Measurements from ENCODE around the gene ZBTB20. TPM values are rescaled to one million over a fixed set of nuclear protein-coding genes. Genes with fewer than 3 reads are reported as not detected.

The ZBTB20 gene
- total RNA-seq, 3 donors from 2014 or later, result 62.9 to 150 (median 109) TPM

DNA sequence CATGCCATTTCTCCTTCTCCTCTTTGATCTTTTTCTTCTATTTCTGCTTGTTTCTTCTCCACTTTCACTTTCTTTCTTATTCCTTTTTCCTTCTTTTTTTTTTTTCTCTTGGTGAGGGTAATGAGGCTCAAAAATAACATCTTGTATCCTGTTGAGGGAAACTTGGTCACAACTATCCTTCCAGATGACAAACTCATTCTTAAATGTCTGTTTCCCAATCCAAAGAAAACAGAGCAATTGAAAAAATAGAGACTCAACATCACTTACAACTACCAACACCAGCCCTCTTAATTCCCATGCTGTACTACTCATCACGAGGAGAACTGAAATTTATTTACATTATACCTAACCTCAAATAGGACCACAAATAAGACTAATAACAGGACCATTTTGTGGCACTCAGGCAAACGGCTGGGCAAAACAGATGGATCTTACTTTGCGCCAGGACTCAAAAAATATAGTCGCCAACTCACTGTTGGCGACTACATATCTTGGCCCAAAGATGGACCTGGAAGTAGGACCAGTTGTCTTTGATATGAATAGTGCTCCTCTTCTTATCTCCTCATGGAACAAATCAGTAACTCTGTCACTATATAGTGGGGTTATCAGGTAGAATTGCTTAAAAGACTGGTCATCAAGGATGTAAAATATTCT is 343.9 kb downstream of the ZBTB20 start:
- no peak overlapping the region for H3K27ac ChIP-seq
- no peaks in the 10 kb centered on the region for H3K4me1 ChIP-seq
- no peaks in the 10 kb centered on the region for H3K36me3 ChIP-seq
- DNase-seq (ENCODE audit: low spot score in 2 of 2), result no peak
- TF ChIP-seq POLR2A (IDR thresholded peaks at IDR 0.05) (no peak), POLR2AphosphoS5 (IDR thresholded peaks at IDR 0.05) (no peak)
- TF ChIP-seq, protein P1, sequence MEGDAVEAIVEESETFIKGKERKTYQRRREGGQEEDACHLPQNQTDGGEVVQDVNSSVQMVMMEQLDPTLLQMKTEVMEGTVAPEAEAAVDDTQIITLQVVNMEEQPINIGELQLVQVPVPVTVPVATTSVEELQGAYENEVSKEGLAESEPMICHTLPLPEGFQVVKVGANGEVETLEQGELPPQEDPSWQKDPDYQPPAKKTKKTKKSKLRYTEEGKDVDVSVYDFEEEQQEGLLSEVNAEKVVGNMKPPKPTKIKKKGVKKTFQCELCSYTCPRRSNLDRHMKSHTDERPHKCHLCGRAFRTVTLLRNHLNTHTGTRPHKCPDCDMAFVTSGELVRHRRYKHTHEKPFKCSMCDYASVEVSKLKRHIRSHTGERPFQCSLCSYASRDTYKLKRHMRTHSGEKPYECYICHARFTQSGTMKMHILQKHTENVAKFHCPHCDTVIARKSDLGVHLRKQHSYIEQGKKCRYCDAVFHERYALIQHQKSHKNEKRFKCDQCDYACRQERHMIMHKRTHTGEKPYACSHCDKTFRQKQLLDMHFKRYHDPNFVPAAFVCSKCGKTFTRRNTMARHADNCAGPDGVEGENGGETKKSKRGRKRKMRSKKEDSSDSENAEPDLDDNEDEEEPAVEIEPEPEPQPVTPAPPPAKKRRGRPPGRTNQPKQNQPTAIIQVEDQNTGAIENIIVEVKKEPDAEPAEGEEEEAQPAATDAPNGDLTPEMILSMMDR (IDR thresholded peaks at IDR 0.05), result no peak
- no peak overlapping the region for H3K4me3 ChIP-seq
- no peaks in the 10 kb centered on the region for H3K9me3 ChIP-seq
- no peaks in the 10 kb centered on the region for H3K27me3 ChIP-seq
- intact Hi-C loops (cut with DNase I; ENCODE audit: low total_unique reads), result no loop called here

DNA sequence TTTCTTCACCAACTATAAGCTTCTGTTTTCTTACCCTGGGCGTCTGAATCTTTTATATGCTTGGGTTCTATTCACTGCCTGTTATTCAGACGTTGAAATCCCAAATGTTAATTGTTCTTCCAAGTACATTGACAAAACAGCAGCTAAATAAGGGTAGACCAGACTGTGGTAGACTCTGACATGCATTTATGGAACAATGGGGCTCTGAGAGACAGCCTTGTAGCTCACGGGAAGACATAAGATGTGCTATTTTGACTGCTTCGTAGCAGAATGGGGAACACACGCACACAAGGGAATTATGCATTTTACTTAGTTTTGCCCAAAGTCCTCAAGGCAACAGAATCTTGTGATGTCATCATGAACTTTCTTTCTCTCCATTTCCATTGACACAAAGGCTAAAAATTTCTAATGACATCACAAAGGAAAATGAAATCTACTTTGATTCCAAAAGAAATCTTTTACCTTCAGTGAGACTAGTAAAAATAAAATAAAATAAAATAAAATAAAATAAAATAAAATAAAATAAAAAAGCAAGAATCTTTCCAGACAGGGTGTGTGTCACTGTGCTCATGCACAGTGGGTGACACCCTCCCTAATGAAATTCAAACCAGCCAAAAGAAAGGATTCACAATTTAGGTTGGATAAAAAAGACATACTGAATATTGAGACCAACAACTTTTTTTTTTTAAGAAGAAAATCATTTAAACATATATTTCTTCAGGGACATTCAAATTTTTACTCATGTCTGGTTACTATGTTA is 346.6 kb downstream of the ZBTB20 start:
- intact Hi-C loops (cut with DNase I; ENCODE audit: low total_unique reads), result no loop called here
- no peak overlapping the region for H3K4me3 ChIP-seq
- no peaks in the 10 kb centered on the region for H3K9me3 ChIP-seq
- H3K36me3 ChIP-seq, result no peaks in the 10 kb centered on the region
- no peak overlapping the region for H3K27ac ChIP-seq
- DNase-seq (ENCODE audit: low spot score in 2 of 2), result no peak
- TF ChIP-seq POLR2A (IDR thresholded peaks at IDR 0.05), result no peak
- TF ChIP-seq POLR2AphosphoS5 (IDR thresholded peaks at IDR 0.05), result no peak
- TF ChIP-seq, protein P1 (IDR thresholded peaks at IDR 0.05), result no peak
- H3K4me1 ChIP-seq, result no peaks in the 10 kb centered on the region
- no peaks in the 10 kb centered on the region for H3K27me3 ChIP-seq

DNA sequence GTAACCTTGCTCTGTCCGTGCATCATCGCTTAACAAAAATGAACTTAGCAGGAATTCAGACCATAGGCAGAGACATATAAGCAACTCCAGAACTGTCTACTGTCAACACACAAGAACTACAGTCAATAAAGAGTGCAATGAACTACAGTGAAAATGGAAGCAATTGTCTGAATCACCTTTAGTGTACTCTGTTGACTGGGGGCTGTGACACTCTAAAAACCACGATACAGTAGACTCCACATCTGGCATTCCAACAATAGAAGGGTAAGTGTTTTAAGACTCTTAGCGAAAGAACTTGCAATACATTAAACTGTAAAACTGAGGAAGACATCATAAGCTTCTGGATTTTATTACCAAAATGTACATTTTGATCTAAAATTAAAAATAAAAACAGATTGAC is 347.3 kb downstream of the ZBTB20 start:
- TF ChIP-seq, protein P1 (IDR thresholded peaks at IDR 0.05), result no peak
- no peak for TF ChIP-seq POLR2A (IDR thresholded peaks at IDR 0.05)
- TF ChIP-seq POLR2AphosphoS5 (IDR thresholded peaks at IDR 0.05), result no peak
- no peaks in the 10 kb centered on the region for H3K9me3 ChIP-seq
- H3K27ac ChIP-seq, result no peak overlapping the region
- H3K27me3 ChIP-seq, result no peaks in the 10 kb centered on the region
- H3K4me3 ChIP-seq, result no peak overlapping the region
- H3K36me3 ChIP-seq, result no peaks in the 10 kb centered on the region
- intact Hi-C loops (cut with DNase I; ENCODE audit: low total_unique reads), result no loop called here
- DNase-seq (ENCODE audit: low spot score in 2 of 2), result no peak
- no peaks in the 10 kb centered on the region for H3K4me1 ChIP-seq

DNA sequence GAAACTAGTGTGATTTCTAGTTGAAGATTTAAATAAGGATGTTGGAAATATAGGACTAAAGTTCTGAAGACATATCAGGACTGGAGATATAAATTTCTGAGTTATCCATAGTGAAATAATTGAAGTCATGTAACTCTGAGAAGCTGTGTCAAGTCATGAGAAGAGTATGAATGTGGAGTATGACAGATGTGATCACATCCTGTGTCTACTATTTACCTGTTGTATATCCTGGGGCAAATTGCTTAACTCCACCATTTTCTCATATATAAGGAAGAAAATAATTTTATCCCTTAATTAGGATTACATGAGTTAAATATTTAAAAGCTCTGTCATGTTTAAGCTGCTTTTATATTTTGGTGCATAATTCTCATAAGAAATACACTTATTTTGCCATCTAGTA is 350.3 kb downstream of the ZBTB20 start:
- Histone ChIP-seq H3K27ac (no peak overlapping the region), H3K27me3 (no peaks in the 10 kb centered on the region), H3K4me1 (no peaks in the 10 kb centered on the region), H3K36me3 (no peaks in the 10 kb centered on the region), H3K9me3 (no peaks in the 10 kb centered on the region), H3K4me3 (no peak overlapping the region)
- DNase-seq (ENCODE audit: low spot score in 2 of 2), result no peak
- TF ChIP-seq, protein P1 (IDR thresholded peaks at IDR 0.05), result no peak
- TF ChIP-seq POLR2A (IDR thresholded peaks at IDR 0.05), result no peak
- TF ChIP-seq POLR2AphosphoS5 (IDR thresholded peaks at IDR 0.05), result no peak
- intact Hi-C loops (cut with DNase I; ENCODE audit: low total_unique reads), result no loop called here

DNA sequence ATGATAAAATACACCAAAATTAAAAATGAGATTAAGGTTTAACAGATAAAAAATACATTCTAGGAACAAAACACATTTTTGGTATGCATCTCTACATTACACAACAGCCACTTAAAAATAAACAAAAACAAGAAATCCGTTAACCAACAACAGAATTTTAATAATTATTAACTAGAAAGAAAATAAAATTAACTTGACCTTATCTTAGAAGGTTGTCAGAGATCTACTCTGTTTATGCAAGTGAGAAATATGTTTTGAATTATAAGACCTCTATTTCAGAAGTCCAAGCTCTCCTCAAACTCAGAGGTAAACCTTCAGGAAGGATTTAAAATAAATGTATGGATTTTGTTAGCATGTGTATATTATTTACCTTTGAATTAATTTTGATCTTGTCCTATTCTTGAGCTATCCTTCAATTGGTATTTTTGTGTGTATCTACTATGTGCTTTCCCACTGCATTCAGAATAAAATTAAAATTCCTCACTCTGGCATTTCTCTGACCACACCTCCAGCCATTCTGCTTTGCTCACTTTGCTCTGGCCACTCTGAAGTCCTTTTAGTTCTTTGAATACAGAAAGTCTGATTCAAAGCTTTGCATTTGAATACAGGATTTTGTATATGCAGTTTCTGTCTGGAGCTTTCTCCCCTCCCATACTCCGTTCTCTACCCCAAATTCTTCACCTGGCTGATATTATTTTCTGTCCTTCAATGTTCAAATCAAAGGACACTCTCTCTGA is 352.0 kb downstream of the ZBTB20 start:
- no peak for TF ChIP-seq POLR2AphosphoS5 (IDR thresholded peaks at IDR 0.05)
- no peak for TF ChIP-seq POLR2A (IDR thresholded peaks at IDR 0.05)
- TF ChIP-seq, protein P1 (IDR thresholded peaks at IDR 0.05), result no peak
- H3K27me3 ChIP-seq, result no peaks in the 10 kb centered on the region
- no peak overlapping the region for H3K4me3 ChIP-seq
- intact Hi-C loops (cut with DNase I; ENCODE audit: low total_unique reads), result no loop called here
- no peaks in the 10 kb centered on the region for H3K9me3 ChIP-seq
- H3K27ac ChIP-seq, result no peak overlapping the region
- H3K36me3 ChIP-seq, result no peaks in the 10 kb centered on the region
- DNase-seq (ENCODE audit: low spot score in 2 of 2), result no peak
- H3K4me1 ChIP-seq, result no peaks in the 10 kb centered on the region
